ENCODE measurements around the gene ENTPD3. TPM values are rescaled to one million over a fixed set of nuclear protein-coding genes. Genes with fewer than 3 reads are reported as not detected.

The ENTPD3 gene
- polyA plus RNA-seq, 1 donor (not counting 4 experiments of a cell fraction or from before 2014, with no cell fraction given), result 12.9 TPM

DNA sequence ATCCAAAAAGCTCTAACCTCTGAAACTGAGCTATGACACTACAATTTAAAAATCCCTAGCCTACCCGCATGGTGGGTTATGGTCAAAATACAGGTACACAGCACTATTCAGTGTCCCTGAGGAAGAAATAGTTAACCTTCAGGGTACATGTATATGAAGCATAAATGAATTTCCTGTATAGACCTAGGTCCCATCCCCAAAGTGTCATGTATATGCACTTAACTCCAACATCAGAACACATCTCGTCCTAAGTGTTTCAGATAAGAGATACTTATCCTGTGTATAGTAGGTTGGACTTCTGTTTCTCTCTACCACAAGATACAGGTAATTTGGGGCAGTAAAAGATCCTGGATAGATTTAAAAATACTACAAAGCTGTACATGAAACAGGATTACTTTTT, 76.6 kb downstream of the ENTPD3 start:
- no peaks in the 10 kb centered on the region for H3K9me1 ChIP-seq (ENCODE audit: control insufficient read depth, extremely low read depth, insufficient read depth, low read length)
- dilution Hi-C loops (cut with MboI; ENCODE audit: extremely low pct_ligation_motif_present, low sequenced_read_pairs), result no loop called here
- no peak for TF ChIP-seq CTCF (optimal IDR thresholded peaks at IDR 0.05 in 1 of 3, IDR thresholded peaks at IDR 0.05 in 1 of 3, conservative IDR thresholded peaks at IDR 0.05 in 1 of 3; ENCODE audit: extremely low read depth in 1 of 3, insufficient read depth in 2 of 3, low read length in 3 of 3)
- TF ChIP-seq EZH2 (IDR thresholded peaks at IDR 0.05; ENCODE audit: low read length), result no peak

GRCh38 chr3:40464339-40465110, 77.5 kb downstream of the ENTPD3 start:
- dilution Hi-C loops (cut with MboI; ENCODE audit: extremely low pct_ligation_motif_present, low sequenced_read_pairs), result no loop called here
- TF ChIP-seq CTCF (optimal IDR thresholded peaks at IDR 0.05 in 1 of 3, IDR thresholded peaks at IDR 0.05 in 1 of 3, conservative IDR thresholded peaks at IDR 0.05 in 1 of 3; ENCODE audit: extremely low read depth in 1 of 3, insufficient read depth in 2 of 3, low read length in 3 of 3) (no peak), EZH2 (IDR thresholded peaks at IDR 0.05; ENCODE audit: low read length) (no peak)
- Histone ChIP-seq H3K4me1 (ENCODE audit: control insufficient read depth, extremely low read depth, insufficient read depth, low read length) (no peaks in the 10 kb centered on the region), H2AFZ (ENCODE audit: control insufficient read depth, low read length) (no peak overlapping the region), H3K9me1 (ENCODE audit: control insufficient read depth, extremely low read depth, insufficient read depth, low read length) (no peaks in the 10 kb centered on the region), H3K27ac (ENCODE audit: control insufficient read depth, insufficient read depth, low read length) (no peak overlapping the region), H3K9ac (ENCODE audit: control insufficient read depth, extremely low read depth, insufficient read depth, low read length) (no peak overlapping the region), H3K4me3 (ENCODE audit: control insufficient read depth in 2 of 3, extremely low read depth in 1 of 3, insufficient read depth in 2 of 3, low read depth in 1 of 3, low read length in 3 of 3) (no peak overlapping the region), H3K27me3 (ENCODE audit: control insufficient read depth, extremely low read depth, insufficient read depth, low read length) (no peaks in the 10 kb centered on the region), H4K20me1 (ENCODE audit: control insufficient read depth, extremely low read depth, insufficient read depth, low read length) (peaks cover 15% of the 10 kb centered on the region), H3K36me3 (ENCODE audit: control insufficient read depth in 2 of 2, extremely low read depth in 1 of 2, insufficient read depth in 2 of 2, low read length in 2 of 2) (peaks cover 23 to 36% of the 10 kb centered on the region in 2 experiments), H3K9me3 (ENCODE audit: control insufficient read depth, low read depth, low read length) (no peaks in the 10 kb centered on the region), H3K4me2 (ENCODE audit: control insufficient read depth, extremely low read depth, insufficient read depth, low read depth, low read length) (no peak overlapping the region), H3K79me2 (ENCODE audit: control insufficient read depth, insufficient read depth, low read length) (peaks cover 9% of the 10 kb centered on the region)
- DNase-seq (ENCODE audit: low read depth, low spot score), result no peak
- FAIRE-seq, result no peak

More for the DNA sequence above, 76.6 kb downstream of the ENTPD3 start:
- Histone ChIP-seq H3K36me3 (ENCODE audit: control insufficient read depth in 2 of 2, extremely low read depth in 1 of 2, insufficient read depth in 2 of 2, low read length in 2 of 2) (peaks cover 28 to 43% of the 10 kb centered on the region in 2 experiments), H3K9me3 (ENCODE audit: control insufficient read depth, low read depth, low read length) (no peaks in the 10 kb centered on the region), H3K4me1 (ENCODE audit: control insufficient read depth, extremely low read depth, insufficient read depth, low read length) (peaks cover 6% of the 10 kb centered on the region), H3K4me3 (ENCODE audit: control insufficient read depth in 2 of 3, extremely low read depth in 1 of 3, insufficient read depth in 2 of 3, low read depth in 1 of 3, low read length in 3 of 3) (no peak overlapping the region), H3K79me2 (ENCODE audit: control insufficient read depth, insufficient read depth, low read length) (peaks cover 18% of the 10 kb centered on the region), H4K20me1 (ENCODE audit: control insufficient read depth, extremely low read depth, insufficient read depth, low read length) (peaks cover 20% of the 10 kb centered on the region), H3K27ac (ENCODE audit: control insufficient read depth, insufficient read depth, low read length) (no peak overlapping the region), H2AFZ (ENCODE audit: control insufficient read depth, low read length) (no peak overlapping the region), H3K27me3 (ENCODE audit: control insufficient read depth, extremely low read depth, insufficient read depth, low read length) (no peaks in the 10 kb centered on the region), H3K9ac (ENCODE audit: control insufficient read depth, extremely low read depth, insufficient read depth, low read length) (no peak overlapping the region), H3K4me2 (ENCODE audit: control insufficient read depth, extremely low read depth, insufficient read depth, low read depth, low read length) (no peak overlapping the region)
- FAIRE-seq (no peak), DNase-seq (ENCODE audit: low read depth, low spot score) (no peak)

Measured in keratinocyte (primary cell).